T47D (cell line): ENCODE data around the gene HMGCS2.
A peak's percentile ranks its signal among the peaks of the same experiment; 100 is the strongest.
"Not testable (repeated sequence)": the region's sequence is repeated elsewhere in the genome, so short reads cannot be mapped to it uniquely, and the experiment has no call there.

Experiments used
- DNase-seq, 2 experiments: peaks; one replicate each; pipeline versions ENCODE4 v3.0.0 to v3.0.0-alpha.2; 2011 to 2012; ENCODE audit warnings: low read depth in 1 of 2, low spot score in 1 of 2
- JUND ChIP-seq: IDR thresholded peaks from 2 replicates; pipeline ENCODE4 v1.6.1; 2012; ENCODE audit warnings: low read depth
- in situ Hi-C: cut with HindIII; loops from 2 replicates; pipeline ENCODE4 v1.10.0; 2016; ENCODE audit warnings: low sequenced_read_pairs, low pct_unique_long_range_greater_than_20kb

The HMGCS2 gene

DNA sequence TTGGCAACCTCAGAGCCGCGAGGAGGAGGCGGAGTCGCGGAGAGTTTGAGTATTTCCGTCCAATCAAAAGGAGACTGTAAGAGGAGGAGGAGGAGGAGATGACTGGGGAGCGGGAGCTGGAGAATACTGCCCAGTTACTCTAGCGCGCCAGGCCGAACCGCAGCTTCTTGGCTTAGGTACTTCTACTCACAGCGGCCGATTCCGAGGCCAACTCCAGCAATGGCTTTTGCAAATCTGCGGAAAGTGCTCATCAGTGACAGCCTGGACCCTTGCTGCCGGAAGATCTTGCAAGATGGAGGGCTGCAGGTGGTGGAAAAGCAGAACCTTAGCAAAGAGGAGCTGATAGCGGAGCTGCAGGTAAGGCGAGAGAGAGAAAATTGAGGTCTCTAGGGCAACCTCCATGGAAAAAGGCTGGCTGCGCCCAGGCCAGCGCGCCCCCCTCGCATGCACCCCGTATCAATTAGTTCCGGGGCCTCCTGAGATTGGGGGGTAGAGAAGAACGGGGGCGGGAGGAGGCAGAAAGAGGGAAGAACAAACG lies 56.8 kb downstream of the HMGCS2 start, which contains the start of gene PHGDH:
Gene PHGDH (plus strand): TSS at position 131 of the 538 bp plus-strand sequence. CDS start 89 bp downstream, at position 220.
- TF ChIP-seq JUND: no peak
- in situ Hi-C loops: no loop called here
- peak; percentile 87 to 92 for DNase-seq

DNA sequence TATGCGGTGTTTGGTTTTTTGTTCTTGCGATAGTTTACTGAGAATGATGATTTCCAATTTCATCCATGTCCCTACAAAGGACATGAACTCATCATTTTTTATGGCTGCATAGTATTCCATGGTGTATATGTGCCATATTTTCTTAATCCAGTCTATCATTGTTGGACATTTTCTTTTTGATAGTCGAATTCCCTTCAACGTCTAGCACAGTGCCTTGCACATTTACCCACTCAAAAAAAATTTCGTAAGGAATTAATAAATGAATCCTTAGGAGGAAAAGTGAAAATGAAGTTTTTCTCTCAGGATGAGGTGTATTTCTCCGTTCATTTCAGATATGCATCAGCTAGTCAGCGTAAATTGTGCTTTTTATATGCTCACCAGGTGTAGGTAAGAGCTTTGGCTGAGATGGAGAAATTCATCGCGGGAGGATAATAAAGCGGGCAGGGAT lies 57.3 kb downstream of the HMGCS2 start:
- in situ Hi-C loops, DNase-seq: not testable (repeated sequence)

DNA sequence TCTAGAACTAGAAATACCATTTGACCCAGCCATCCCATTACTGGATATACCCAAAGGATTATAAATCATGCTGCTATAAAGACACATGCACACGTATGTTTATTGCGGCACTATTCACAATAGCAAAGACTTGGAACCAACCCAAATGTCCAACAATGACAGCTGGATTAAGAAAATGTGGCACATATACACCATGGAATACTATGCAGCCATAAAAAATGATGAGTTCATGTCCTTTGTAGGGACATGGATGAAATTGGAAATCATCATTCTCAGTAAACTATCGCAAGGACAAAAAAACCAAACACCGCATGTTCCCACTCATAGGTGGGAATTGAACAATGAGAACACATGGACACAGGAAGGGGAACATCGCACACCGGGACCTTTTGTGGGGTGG lies 62.1 kb downstream of the HMGCS2 start:
- in situ Hi-C loops, DNase-seq: not testable (repeated sequence)

DNA sequence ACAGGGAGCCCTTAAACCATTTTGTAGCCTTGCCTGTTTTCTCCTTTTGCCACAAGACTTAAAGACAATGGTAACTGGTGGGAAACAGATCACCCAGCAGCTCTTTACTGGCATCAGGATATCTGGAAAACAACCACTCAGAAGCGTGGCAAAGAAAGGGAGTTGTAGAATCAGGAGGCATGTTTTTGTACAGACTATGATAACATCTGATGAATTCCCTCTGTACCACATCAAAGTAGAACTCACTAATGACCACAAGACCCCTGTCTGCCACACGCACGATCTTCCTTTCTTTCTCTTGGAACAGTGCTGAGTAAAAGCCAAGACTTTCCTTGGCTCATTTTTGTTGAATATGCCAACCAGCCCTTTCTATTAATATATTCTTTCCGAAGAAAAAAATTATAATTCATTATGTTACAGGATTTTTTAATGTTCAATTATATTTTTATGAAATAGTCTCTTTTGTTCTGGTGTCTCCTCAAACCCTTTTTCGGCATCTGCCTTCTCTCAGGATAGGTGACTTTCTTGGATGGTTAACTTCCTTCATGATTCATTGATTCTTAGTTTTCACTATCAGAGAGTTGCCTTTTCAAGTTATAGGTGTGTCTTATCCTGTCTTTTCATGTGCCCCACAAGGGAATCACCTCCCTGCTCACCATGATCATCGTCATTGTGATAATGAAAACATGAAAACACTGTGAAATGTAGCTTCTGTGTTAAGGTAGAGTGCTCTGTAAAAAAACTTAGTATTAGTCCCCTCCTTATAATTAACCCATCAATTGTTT lies 64.8 kb downstream of the HMGCS2 start:
- no peak for DNase-seq
- in situ Hi-C loops: no loop called here
- TF ChIP-seq JUND: no peak

DNA sequence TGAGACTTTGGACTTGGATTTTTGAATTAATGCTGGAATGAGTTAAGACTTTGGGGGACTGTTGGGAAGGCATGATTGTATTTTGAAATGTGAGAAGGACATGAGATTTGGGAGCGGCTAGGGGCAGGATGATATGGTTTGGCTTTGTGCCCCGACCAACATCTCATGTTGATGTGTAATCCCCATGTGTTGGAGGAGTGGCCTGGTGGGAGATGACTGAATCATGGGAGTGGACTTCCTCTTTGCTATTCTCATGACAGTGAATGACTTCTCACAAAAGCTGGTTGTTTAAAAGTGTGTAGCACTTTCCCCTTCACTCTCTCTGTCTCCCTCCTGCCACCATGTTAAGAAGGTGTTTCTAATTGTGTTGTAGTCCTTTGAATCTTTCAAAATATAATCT lies 66.3 kb downstream of the HMGCS2 start:
- DNase-seq: no peak
- in situ Hi-C loops: no loop called here
- no peak for TF ChIP-seq JUND

DNA sequence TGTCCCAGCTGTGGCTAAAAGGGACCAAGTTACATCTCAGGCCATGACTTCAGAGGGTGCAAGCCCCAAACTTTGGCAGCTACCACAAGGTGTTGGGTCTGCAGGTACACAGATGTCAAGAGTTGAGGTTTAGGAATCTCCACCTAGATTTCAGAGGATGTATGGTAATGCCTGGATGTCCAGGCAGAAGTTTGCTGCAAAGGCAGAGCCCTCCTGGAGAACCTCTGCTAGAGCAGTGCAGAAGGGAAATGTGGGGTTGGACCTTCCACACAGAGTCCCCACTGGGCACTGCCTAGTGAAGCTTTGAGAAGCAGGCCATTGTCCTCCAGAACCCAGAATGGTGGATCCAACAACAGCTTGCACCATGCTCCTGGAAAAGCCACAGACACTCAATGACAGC lies 67.0 kb downstream of the HMGCS2 start:
- TF ChIP-seq JUND: no peak
- in situ Hi-C loops: no loop called here
- DNase-seq: no peak

DNA sequence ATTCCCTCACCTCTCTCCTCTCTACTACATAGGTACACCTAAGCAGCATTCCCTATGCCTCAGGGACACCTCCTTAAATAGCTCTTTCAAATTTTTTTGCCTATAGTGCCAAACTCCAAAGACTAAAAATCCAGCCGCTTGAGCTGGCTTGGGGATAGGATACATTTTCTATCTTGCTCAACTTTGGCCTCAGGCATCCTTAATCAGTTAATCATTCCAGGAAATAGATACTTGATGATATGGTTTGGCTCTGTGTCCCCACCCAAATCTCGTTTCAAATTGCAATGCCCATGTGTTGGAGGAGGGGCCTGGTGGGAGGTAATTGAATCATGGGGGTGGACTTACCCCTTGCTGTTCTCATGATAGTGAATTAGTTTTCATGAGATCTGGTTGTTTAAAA lies 68.4 kb downstream of the HMGCS2 start:
- in situ Hi-C loops: no loop called here
- TF ChIP-seq JUND: no peak
- no peak for DNase-seq
